Activated CD4-positive, alpha-beta T cell treated with anti-CD3 and anti-CD28 coated beads for 4 hours (primary cell): ENCODE measurements around the gene PSD2.
A peak's percentile ranks its signal among the peaks of the same experiment; 100 is the strongest.

ENCODE experiments used
- DNase-seq, 2 donors: peaks; one replicate each; pipeline ENCODE4 v3.0.0-alpha.2; 2020

The PSD2 gene

GRCh38 chr5:139838381-139839197 lies 43.0 kb downstream of the PSD2 start:
- DNase-seq, result no peak

GRCh38 chr5:139839232-139839815 lies 43.7 kb downstream of the PSD2 start:
- no peak for DNase-seq

- DNase-seq, result no peak
Measured at GRCh38 chr5:139839918-139840317, 44.3 kb downstream of the PSD2 start.

- no peak for DNase-seq
Measured at GRCh38 chr5:139841549-139841948, 45.9 kb downstream of the PSD2 start.

GRCh38 chr5:139842321-139842720 lies 46.7 kb downstream of the PSD2 start:
- DNase-seq, result no peak

- DNase-seq, result no peak
Measured at GRCh38 chr5:139843991-139844390, 48.4 kb downstream of the PSD2 start.

- peak; percentile 70 to 71 for DNase-seq
Measured at GRCh38 chr5:139844472-139845145, 49.0 kb downstream of the PSD2 start.

GRCh38 chr5:139845846-139846681 lies 50.5 kb downstream of the PSD2 start:
- DNase-seq, result no peak

- DNase-seq, result no peak
Measured at GRCh38 chr5:139847091-139847490, 51.5 kb downstream of the PSD2 start.

- DNase-seq, result peak; percentile 65 to 71
Measured at GRCh38 chr5:139847790-139848507, 52.3 kb downstream of the PSD2 start.

- peak; percentile 36 to 41 for DNase-seq
Measured at GRCh38 chr5:139848508-139849100, 53.0 kb downstream of the PSD2 start.

GRCh38 chr5:139849501-139849900 lies 53.9 kb downstream of the PSD2 start:
- DNase-seq, result no peak

- DNase-seq, result no peak
Measured at GRCh38 chr5:139849942-139850341, 54.3 kb downstream of the PSD2 start.

GRCh38 chr5:139850423-139851016 lies 54.9 kb downstream of the PSD2 start:
- no peak for DNase-seq

- no peak for DNase-seq
Measured at GRCh38 chr5:139851558-139851957, 56.0 kb downstream of the PSD2 start.

GRCh38 chr5:139852696-139853095 lies 57.1 kb downstream of the PSD2 start:
- DNase-seq, result no peak

- DNase-seq, result no peak
Measured at GRCh38 chr5:139854029-139854605, 58.5 kb downstream of the PSD2 start.

GRCh38 chr5:139854953-139855352 lies 59.3 kb downstream of the PSD2 start:
- DNase-seq, result no peak

- no peak for DNase-seq
Measured at GRCh38 chr5:139855451-139855850, 59.8 kb downstream of the PSD2 start.

- no peak for DNase-seq
Measured at GRCh38 chr5:139855946-139856540, 60.4 kb downstream of the PSD2 start.

GRCh38 chr5:139856714-139857113 lies 61.1 kb downstream of the PSD2 start:
- no peak for DNase-seq
